ENCODE results near the gene CUBN. TPM values are rescaled to one million over a fixed set of nuclear protein-coding genes. Genes with fewer than 3 reads are reported as not detected.

Gene CUBN
- total RNA-seq, 1 donor from 2014 or later = 1.3 TPM

DNA sequence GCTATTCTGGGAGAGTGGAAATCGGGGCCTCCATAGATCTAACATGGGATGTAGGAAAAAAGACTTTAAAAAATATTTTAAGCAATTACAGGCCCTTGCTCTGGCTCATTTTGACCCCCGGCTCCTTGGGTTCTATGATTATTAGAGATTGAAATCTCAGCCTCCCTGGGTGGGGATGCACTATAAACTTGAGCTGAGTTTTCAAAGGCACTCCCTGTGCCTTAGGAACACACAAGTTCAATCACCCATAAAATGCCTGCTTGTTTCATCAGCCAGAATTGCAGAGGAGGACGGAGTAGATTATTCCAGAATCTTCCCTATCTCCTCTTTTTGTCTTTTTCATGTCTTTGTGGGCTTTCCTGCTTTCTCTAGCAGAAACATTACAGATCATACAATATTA is 145.4 kb downstream of the CUBN start:
- peaks cover 9% of the 10 kb centered on the region for H3K4me1 ChIP-seq
- intact Hi-C loops (cut with DNase I) = no loop called here

DNA sequence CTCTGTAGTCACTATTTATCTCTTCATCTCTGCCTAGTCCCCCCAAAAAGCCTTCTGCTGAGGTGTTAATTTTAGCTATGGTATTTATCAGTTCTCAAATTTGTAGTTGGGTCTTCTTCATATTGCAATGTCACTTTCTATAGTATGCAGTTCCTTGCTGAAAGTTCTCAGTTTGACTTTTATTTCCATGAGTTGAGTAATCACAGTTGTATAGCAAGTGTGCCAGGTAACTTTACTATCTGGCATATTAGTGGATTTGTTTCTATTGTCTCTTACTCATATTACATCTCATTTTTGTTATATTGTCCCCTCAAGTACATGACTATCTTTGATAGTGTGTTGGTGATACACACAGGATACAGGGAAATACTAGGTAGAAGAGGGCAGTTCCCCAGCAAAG is 152.8 kb downstream of the CUBN start:
- no peak for ATAC-seq
- intact Hi-C loops (cut with DNase I) = no loop called here
- Histone ChIP-seq H3K36me3 (no peaks in the 10 kb centered on the region), H3K4me1 (no peaks in the 10 kb centered on the region), H3K4me3 (no peak overlapping the region), H3K27me3 (no peaks in the 10 kb centered on the region), H3K27ac (no peak overlapping the region), H3K9me3 (no peaks in the 10 kb centered on the region)
- DNase-seq = no peak
- TF ChIP-seq, protein P1, sequence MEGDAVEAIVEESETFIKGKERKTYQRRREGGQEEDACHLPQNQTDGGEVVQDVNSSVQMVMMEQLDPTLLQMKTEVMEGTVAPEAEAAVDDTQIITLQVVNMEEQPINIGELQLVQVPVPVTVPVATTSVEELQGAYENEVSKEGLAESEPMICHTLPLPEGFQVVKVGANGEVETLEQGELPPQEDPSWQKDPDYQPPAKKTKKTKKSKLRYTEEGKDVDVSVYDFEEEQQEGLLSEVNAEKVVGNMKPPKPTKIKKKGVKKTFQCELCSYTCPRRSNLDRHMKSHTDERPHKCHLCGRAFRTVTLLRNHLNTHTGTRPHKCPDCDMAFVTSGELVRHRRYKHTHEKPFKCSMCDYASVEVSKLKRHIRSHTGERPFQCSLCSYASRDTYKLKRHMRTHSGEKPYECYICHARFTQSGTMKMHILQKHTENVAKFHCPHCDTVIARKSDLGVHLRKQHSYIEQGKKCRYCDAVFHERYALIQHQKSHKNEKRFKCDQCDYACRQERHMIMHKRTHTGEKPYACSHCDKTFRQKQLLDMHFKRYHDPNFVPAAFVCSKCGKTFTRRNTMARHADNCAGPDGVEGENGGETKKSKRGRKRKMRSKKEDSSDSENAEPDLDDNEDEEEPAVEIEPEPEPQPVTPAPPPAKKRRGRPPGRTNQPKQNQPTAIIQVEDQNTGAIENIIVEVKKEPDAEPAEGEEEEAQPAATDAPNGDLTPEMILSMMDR (IDR thresholded peaks at IDR 0.05) = no peak

More for the DNA sequence above, 145.4 kb downstream of the CUBN start:
- TF ChIP-seq, protein P1 (IDR thresholded peaks at IDR 0.05) = no peak
- ATAC-seq (no peak), DNase-seq (no peak)
- Histone ChIP-seq H3K9me3 (no peaks in the 10 kb centered on the region), H3K27me3 (no peaks in the 10 kb centered on the region), H3K27ac (no peak overlapping the region), H3K36me3 (no peaks in the 10 kb centered on the region), H3K4me3 (no peak overlapping the region)

DNA sequence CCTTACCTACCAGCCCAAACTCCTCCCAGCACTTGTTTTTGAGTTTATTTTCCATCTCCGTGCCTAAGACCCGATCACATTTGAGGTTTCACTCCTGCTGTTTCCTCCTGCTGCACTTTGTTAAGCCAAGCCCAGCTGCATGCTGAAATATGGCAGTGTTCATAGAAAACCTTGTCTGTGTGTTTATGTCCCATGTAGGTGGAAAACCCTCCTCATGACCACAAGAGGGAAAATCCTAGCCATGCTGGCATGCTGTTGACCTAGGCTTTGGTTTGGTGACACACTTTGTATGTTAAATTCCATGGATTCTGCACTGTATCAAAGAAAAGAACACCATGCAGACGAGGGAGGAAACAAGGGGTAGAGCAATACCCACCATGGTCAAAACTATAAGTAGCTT is 154.4 kb downstream of the CUBN start:
- Histone ChIP-seq H3K27ac (no peak overlapping the region), H3K9me3 (no peaks in the 10 kb centered on the region), H3K36me3 (no peaks in the 10 kb centered on the region), H3K4me3 (no peak overlapping the region), H3K27me3 (no peaks in the 10 kb centered on the region), H3K4me1 (no peaks in the 10 kb centered on the region)
- TF ChIP-seq, protein P1 (IDR thresholded peaks at IDR 0.05) = no peak
- intact Hi-C loops (cut with DNase I) = no loop called here
- ATAC-seq = no peak
- no peak for DNase-seq

DNA sequence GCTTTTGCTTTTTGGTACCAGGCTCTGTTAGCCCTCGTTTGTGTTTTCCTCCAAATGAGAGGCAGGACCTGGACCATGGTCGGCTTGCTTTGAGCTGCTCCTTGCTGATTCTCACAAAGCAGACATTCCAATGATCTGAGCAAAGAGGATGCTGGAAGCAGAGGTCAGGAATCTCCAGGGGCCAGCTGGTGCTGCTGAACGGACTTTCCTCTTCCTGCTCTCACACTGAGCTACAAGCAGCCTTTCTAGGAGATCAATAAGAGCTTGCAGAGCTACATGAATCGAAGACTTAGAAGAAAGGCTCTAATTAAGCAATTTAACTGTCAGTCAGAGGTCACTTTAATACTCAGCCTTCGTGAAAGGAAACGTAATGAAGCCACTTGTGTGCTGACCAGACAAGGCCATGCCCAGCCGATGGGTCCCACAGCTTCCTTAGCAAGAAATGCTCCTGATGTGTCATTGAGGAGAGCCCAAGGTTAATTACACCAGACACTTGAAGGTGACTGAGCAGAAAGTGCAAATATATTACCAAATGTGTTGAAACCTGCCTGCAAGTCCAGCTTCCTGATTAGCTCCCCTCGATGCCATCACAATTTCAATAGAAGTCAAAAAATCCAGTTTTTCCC is 161.1 kb downstream of the CUBN start:
- Histone ChIP-seq H3K27me3 (no peaks in the 10 kb centered on the region), H3K4me3 (no peak overlapping the region), H3K4me1 (peaks cover 11% of the 10 kb centered on the region), H3K36me3 (no peaks in the 10 kb centered on the region), H3K27ac (peak overlapping the region; percentile 14), H3K9me3 (no peaks in the 10 kb centered on the region)
- intact Hi-C loops (cut with DNase I) = no loop called here
- DNase-seq (no peak), ATAC-seq (peak; percentile 43)
- TF ChIP-seq, protein P1 (IDR thresholded peaks at IDR 0.05) = no peak

DNA sequence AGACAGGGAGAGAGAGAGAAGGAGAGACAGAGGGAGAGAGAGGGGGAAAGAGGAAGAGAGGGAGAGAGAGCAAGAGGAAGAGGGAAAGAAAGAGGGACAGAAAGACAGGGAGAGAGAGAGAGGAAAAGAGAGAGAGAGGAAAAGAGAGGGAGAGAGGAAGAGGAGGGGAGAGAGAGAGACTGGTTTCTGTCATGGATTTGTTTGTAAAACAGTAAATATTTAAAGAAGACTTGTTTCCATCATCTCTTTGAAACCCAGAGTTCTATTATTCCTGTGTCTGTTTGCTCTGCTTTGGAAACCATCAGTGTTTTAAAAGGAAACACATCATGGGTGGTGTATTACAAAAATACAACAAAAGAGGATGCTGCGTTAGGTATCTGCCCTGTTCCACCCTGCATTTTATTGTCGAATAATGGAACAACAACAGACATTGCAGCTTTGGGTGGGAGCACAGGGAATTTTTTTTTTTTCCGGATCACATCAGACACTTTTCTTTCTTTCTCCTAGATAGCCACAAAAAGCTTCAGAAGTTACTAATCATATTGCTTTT is 161.7 kb downstream of the CUBN start:
- ATAC-seq (no peak), DNase-seq (no peak)
- Histone ChIP-seq H3K27me3 (no peaks in the 10 kb centered on the region), H3K36me3 (no peaks in the 10 kb centered on the region), H3K9me3 (no peaks in the 10 kb centered on the region), H3K4me1 (peaks cover 11% of the 10 kb centered on the region), H3K27ac (peak overlapping the region; percentile 14), H3K4me3 (no peak overlapping the region)
- intact Hi-C loops (cut with DNase I) = no loop called here
- TF ChIP-seq, protein P1 (IDR thresholded peaks at IDR 0.05) = no peak

All from upper lobe of right lung (tissue), 1 donor.